Stimulated activated naive CD8-positive, alpha-beta T cell treated with anti-CD3 and anti-CD28 coated beads, Interleukin-15, Interleukin-2, amounts not matched to agents 100 ng/mL and 50 ng/mL, for 24 hours (primary cell): Measurements from ENCODE around the gene ARMC9.
"Not testable (repeated sequence)": the region's sequence is repeated elsewhere in the genome, so short reads cannot be mapped to it uniquely, and the experiment has no call there.

ENCODE experiments used
- H3K27ac Mint-ChIP-seq: one replicate; pipeline ENCODE4 v1.8.0; 2021; ENCODE audit warnings: mild to moderate bottlenecking, mixed read lengths
- H3K27me3 Mint-ChIP-seq: one replicate; pipeline ENCODE4 v1.8.0; 2021; ENCODE audit warnings: mixed read lengths
- H3K36me3 Mint-ChIP-seq: one replicate; pipeline ENCODE4 v1.8.0; 2021; ENCODE audit warnings: low read depth, mixed read lengths
- H3K4me1 Mint-ChIP-seq: one replicate; pipeline ENCODE4 v1.8.0; 2021; ENCODE audit warnings: low read depth, mixed read lengths
- H3K4me3 Mint-ChIP-seq: one replicate; pipeline ENCODE4 v1.8.0; 2021; ENCODE audit warnings: mild to moderate bottlenecking, mixed read lengths
- H3K9me3 Mint-ChIP-seq: one replicate; pipeline ENCODE4 v1.8.0; 2021; ENCODE audit warnings: mixed read lengths

ARMC9 gene

DNA sequence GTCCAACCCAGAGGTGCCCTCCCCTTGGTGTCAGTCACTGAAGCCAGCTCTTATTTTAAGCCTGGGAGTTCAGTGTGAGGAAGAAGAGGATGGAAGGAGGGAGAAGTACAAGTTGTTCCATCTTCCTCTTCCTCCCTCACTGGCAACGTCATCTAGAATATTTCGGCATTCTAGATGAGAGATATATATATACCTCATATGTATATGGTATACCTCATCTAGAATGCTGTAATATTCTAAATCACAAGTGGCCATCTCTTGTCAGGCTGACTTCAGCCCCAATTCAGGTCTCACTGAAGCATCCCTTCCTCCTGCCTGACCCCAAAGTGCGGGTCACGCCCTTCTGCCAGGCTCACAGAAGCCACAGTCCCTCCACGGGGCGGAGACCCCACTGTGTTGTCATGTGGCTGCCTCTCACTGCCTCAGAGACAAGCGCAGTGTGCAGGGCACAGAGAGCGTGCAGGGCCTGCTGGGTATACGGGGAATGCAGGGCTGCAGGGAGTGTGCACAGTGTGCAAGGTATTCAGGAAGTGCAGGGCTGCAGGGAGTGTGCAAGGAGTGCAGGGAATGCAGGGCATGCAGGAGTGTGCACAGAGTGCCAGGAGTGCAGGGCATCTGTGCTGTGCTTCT is 164.2 kb downstream of the ARMC9 start:
- no peaks in the 10 kb centered on the region for H3K9me3 Mint-ChIP-seq
- H3K4me3 Mint-ChIP-seq, result no peak overlapping the region
- no peaks in the 10 kb centered on the region for H3K36me3 Mint-ChIP-seq
- peaks cover 18% of the 10 kb centered on the region for H3K4me1 Mint-ChIP-seq
- H3K27ac Mint-ChIP-seq, result peak overlapping the region; percentile 4
- H3K27me3 Mint-ChIP-seq, result no peaks in the 10 kb centered on the region

DNA sequence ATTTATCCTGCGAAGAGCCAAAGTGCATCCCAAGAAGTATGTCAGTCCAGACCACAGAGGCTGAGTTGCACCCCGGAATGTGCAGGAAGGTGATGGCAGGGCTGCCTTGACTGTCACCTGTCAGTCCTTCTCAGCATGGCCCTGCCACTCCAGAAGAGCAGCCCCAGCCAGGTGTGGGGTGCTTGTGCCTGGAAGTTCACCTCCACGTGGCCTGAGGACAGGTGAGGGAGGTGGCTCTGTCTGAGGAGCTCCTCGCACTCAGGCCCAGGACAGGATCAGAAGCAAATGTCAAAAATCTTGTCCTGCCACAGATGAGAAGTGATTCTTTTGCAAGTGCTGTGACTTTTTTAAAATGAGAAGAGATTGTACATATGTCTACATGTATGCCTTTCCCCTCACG is 165.6 kb downstream of the ARMC9 start:
- no peaks in the 10 kb centered on the region for H3K27me3 Mint-ChIP-seq
- no peaks in the 10 kb centered on the region for H3K9me3 Mint-ChIP-seq
- H3K36me3 Mint-ChIP-seq, result no peaks in the 10 kb centered on the region
- peaks cover 18% of the 10 kb centered on the region for H3K4me1 Mint-ChIP-seq
- no peak overlapping the region for H3K4me3 Mint-ChIP-seq
- no peak overlapping the region for H3K27ac Mint-ChIP-seq

DNA sequence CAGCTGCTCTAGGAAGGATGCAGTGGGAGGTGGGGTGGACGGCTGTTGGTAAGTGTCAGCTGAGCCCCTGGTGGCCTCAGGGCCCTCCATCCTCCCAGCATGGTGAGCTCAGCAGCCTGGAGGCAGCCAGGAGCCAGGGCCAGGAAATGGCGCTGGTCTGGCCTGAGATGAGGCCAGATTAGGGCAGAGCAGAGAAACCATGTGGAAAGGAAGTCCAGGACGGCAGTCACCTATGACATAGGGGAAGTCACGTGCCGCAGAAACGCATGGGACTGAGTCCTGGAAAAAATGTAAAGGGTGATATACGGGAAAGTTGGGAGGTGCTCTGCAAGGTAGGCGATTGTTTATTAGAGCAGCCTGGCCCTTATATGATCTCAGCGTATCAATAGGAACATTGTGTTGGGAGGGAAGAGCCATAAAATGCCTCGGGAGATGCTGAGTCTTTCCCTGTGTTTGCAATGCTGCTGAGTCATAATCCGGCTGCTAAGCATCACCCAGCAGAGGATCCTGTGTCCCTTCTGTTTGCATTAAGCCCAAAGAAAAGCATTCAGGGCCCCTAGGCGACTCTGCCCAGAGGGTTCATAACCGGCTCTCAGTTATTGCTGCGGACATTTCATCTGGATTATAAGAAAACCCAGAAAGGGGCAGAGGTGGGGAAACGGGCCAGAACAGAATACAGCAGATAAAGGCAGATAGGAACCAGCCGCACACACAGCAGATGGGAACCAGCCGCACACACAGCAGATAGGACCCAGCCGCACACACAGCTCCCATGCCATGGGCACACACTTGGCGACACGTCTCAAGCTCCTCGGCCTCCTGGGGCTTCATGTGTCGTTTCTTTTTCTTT is 166.8 kb downstream of the ARMC9 start:
- no peaks in the 10 kb centered on the region for H3K9me3 Mint-ChIP-seq
- H3K4me1 Mint-ChIP-seq, result peaks cover 18% of the 10 kb centered on the region
- no peak overlapping the region for H3K4me3 Mint-ChIP-seq
- H3K36me3 Mint-ChIP-seq, result no peaks in the 10 kb centered on the region
- no peaks in the 10 kb centered on the region for H3K27me3 Mint-ChIP-seq
- H3K27ac Mint-ChIP-seq, result no peak overlapping the region

DNA sequence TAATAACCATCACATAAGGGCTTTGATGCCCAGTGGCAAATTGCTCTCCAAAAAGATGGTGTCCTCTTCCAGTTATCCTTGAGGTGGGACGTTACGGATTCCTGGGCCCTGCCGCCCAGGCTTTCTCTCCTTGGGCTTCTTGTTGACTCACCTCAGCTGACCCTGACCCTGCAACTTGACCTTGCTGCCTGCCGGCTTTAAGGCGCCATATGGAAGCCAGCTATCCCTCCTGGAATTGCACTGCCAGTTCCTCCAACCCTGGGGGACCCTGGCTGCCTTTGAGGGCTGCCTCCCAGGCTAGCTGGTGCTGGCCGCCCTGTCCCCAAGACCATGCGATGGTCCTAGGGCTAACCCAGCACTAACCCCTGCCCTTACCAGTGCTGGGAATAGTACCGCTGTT is 168.7 kb downstream of the ARMC9 start:
- peaks cover 12% of the 10 kb centered on the region for H3K4me1 Mint-ChIP-seq
- no peaks in the 10 kb centered on the region for H3K27me3 Mint-ChIP-seq
- H3K4me3 Mint-ChIP-seq, result no peak overlapping the region
- no peaks in the 10 kb centered on the region for H3K36me3 Mint-ChIP-seq
- no peak overlapping the region for H3K27ac Mint-ChIP-seq
- H3K9me3 Mint-ChIP-seq, result no peaks in the 10 kb centered on the region

DNA sequence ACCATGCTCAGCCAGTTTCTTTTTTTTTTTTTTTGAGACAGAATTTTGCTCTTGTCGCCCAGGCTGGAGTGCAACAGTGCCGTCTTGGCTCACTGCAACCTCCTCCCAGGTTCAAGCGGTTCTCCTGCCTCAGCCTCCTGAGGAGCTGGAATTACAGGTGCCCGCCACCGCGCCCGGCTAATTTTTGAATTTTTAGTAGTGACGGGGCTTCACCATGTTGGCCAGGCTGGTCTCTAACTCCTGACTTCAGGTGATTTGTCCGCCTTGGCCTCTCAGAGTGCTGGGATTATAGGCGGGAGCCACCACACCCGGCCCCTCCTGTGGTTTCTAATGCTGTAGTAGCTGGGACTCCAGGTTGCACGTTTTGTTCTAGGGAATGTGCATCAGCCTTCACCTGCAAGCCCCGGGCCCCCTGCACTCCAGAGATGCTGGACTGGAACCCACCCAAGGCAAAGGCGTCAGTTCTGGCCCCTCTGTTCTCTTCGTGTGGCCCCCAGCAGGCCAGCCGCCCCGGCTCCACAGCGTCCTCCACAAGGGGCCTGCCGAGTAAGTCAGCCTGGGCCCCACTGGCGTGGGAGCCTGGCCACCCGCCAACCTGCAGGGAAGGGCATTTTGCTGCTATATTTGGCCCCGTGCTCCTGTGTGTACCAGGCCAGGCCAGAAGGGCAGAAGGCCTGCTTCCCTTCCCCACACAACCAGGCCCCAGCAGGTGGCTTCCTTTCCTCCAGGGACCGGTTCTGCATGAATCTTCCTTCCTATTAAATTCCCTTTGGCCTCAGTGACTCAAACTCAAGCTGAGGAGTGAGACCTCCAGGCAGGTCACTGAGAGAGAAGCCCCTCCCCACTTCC is 171.4 kb downstream of the ARMC9 start:
- H3K27ac Mint-ChIP-seq, result no peak overlapping the region
- no peaks in the 10 kb centered on the region for H3K36me3 Mint-ChIP-seq
- no peak overlapping the region for H3K4me3 Mint-ChIP-seq
- H3K27me3 Mint-ChIP-seq, result no peaks in the 10 kb centered on the region
- H3K9me3 Mint-ChIP-seq, result no peaks in the 10 kb centered on the region
- no peaks in the 10 kb centered on the region for H3K4me1 Mint-ChIP-seq

DNA sequence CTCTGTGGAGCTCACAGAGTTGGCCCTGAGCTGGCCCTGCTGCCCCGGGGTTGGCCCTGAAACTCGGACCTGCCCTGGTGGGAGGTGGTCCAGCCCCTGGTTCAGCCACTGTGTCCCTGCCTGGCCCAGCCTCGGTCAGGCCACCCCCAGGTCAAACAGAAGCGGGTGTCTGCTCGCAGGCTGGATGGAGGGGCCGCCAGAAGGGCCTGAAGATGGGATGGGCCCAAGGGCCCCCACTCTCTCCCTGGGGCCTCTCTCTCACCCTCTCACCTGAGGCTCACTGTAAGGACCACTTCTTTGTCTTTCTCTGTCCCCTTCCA is 172.0 kb downstream of the ARMC9 start:
- Mint-ChIP-seq H3K36me3 (no peaks in the 10 kb centered on the region), H3K27me3 (no peaks in the 10 kb centered on the region), H3K27ac (no peak overlapping the region), H3K9me3 (no peaks in the 10 kb centered on the region), H3K4me3 (no peak overlapping the region), H3K4me1 (no peaks in the 10 kb centered on the region)

DNA sequence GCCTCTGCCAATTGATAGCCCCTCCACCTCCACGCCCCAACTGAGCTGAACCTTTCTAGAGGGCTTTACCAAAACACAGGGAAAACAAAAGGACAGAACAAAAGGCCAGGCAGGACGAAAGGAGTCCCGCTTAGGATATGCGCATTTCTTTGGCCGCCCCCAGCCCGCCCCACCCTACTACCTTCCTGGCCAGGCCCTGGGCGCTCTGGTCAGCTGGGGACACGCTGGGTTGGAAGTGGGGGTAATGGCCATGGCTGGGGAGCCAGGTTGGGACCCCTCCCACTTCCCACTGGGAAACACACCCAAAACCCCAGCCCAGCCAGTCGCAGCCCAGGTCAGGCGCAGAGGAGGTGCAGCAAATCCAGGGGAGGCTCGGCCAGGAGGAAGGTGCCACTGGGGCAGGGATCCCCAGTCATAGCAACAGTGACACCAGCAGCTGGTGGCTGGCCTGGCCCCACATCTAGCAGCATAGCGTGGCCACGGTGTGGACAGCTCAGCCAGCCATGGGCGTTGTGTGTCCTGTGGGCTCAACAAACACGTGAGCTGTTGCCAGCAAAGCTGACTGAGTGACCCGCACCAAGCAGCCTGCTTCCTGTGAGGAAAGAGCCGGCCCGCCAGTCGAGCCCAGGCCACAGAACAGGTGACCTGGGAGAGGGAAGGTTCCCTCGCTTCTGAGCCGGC is 172.5 kb downstream of the ARMC9 start:
- Mint-ChIP-seq H3K4me3 (no peak overlapping the region), H3K27me3 (no peaks in the 10 kb centered on the region), H3K36me3 (no peaks in the 10 kb centered on the region), H3K9me3 (no peaks in the 10 kb centered on the region), H3K27ac (no peak overlapping the region), H3K4me1 (no peaks in the 10 kb centered on the region)

DNA sequence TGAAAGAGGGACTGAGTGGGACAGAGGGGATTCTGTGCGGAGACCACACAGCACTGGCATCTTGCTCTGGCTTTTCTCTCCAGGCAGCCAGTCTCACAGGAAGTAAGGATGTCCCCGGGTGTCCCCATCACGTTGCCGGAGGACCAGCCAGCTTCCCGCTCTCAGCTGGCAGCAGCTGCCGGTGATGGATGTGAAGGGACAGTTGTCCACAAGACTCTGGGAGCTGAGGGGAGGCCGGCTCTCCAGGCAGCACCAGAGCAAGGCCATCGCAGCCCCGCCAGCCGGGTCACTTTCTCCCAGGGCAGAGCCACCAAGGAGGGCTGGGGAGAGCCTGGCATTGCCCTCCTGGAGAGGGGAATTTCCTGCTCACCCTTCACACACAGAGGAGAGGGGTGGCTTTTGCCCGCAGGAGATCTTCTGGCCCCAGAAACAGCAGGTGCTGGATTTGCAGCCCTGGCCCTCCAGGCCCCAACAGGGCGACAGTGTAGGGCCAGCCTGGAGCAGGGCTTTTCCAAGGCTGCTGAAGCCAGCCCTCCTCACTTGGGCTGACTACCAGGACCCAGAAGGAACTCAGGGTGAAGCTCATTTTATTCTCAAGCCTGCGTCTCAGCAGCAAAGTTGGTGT is 173.1 kb downstream of the ARMC9 start:
- Mint-ChIP-seq H3K9me3 (no peaks in the 10 kb centered on the region), H3K4me1 (no peaks in the 10 kb centered on the region), H3K4me3 (no peak overlapping the region), H3K27me3 (no peaks in the 10 kb centered on the region), H3K27ac (no peak overlapping the region), H3K36me3 (no peaks in the 10 kb centered on the region)

DNA sequence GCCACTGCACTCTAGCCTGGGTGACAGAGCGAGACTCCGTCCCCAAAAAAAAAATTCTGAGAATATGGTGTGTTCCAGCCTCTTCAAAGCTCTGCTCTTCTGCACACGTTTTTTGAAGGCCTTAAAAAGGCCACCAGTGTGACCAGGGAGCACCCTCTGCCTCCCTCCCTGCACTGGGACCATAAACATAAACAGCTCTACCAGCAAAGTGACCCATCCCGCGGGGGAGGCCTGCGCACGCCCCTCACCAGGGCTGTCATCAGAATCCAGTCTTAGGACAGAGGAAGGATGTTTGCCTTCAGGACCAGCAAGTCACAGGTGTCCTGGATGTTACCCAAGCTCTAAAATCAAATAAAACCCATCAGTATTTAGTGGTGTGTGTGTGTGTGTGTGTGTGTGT is 173.9 kb downstream of the ARMC9 start:
- H3K4me3 Mint-ChIP-seq, result no peak overlapping the region
- no peaks in the 10 kb centered on the region for H3K9me3 Mint-ChIP-seq
- H3K27ac Mint-ChIP-seq, result no peak overlapping the region
- no peaks in the 10 kb centered on the region for H3K4me1 Mint-ChIP-seq
- no peaks in the 10 kb centered on the region for H3K36me3 Mint-ChIP-seq
- H3K27me3 Mint-ChIP-seq, result no peaks in the 10 kb centered on the region

DNA sequence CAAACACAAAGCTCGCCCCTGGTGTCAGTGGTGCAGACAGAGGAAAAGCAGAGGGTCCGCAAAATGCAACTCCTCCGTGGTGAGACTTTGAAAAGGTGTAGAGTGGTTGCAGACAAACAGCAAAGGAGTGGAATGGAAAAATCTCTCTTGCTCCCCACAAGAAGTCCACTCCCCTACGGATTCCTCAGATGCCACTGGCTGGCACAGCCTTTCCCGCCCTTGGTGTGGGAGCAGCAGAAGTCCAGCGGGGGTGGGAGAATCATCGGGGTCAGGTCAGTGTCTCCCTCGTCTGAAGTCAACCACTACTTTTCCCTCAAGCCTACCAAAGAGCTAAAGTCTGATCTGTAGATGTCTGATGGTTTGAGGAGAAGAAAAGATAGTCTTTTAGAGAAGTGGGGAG is 174.8 kb downstream of the ARMC9 start:
- H3K36me3 Mint-ChIP-seq, result no peaks in the 10 kb centered on the region
- no peaks in the 10 kb centered on the region for H3K27me3 Mint-ChIP-seq
- no peaks in the 10 kb centered on the region for H3K9me3 Mint-ChIP-seq
- no peak overlapping the region for H3K27ac Mint-ChIP-seq
- no peaks in the 10 kb centered on the region for H3K4me1 Mint-ChIP-seq
- H3K4me3 Mint-ChIP-seq, result no peak overlapping the region

DNA sequence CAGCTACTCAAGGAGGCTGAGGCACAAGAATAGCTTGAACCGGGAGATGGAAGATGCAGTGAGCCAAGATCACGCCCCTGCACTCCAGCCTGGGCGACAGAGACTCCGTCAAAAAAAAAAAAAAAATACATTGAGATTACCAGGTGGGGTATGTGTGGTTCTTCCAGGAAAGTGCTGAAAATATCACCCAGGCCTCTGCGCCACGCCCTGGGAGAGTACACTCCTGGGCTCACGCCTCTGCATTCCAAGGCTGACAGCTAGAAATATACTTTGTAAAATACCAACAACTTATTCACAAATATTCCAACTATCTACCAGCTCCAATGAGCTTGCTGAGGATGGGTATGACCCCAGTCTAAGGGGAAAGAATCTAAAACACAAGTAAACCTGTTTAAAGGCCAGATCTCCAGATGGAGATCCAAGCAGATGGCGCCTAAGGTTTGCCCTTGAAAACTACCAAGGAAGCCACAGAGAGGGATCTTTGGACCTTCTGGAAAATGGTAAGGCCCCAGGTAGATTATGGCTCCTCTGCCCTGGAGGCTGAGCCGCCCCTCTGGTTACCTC is 175.4 kb downstream of the ARMC9 start:
- Mint-ChIP-seq H3K27me3 (no peaks in the 10 kb centered on the region), H3K4me3 (no peak overlapping the region), H3K4me1 (no peaks in the 10 kb centered on the region), H3K27ac (no peak overlapping the region), H3K36me3 (no peaks in the 10 kb centered on the region), H3K9me3 (no peaks in the 10 kb centered on the region)

DNA sequence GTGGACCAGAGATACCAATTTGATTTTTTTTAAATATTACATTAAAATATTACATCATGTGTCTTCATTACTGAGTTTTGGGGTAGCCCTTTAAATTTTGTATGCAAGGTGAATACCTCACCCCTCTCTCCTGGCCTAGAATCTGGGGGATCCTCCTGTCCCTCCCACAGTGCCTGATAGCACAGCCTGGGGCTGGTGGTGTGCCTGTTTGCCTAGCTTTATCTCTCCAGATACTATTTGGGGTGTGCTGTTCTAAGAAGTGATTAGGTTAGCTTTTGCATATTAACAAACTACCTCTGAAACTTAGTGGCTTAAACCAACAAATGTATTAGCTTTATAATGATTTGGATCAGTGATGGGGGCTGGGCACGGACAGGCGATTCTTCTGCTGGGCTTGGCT is 176.3 kb downstream of the ARMC9 start:
- no peaks in the 10 kb centered on the region for H3K36me3 Mint-ChIP-seq
- no peaks in the 10 kb centered on the region for H3K27me3 Mint-ChIP-seq
- H3K27ac Mint-ChIP-seq, result no peak overlapping the region
- H3K4me1 Mint-ChIP-seq, result no peaks in the 10 kb centered on the region
- no peaks in the 10 kb centered on the region for H3K9me3 Mint-ChIP-seq
- H3K4me3 Mint-ChIP-seq, result no peak overlapping the region

DNA sequence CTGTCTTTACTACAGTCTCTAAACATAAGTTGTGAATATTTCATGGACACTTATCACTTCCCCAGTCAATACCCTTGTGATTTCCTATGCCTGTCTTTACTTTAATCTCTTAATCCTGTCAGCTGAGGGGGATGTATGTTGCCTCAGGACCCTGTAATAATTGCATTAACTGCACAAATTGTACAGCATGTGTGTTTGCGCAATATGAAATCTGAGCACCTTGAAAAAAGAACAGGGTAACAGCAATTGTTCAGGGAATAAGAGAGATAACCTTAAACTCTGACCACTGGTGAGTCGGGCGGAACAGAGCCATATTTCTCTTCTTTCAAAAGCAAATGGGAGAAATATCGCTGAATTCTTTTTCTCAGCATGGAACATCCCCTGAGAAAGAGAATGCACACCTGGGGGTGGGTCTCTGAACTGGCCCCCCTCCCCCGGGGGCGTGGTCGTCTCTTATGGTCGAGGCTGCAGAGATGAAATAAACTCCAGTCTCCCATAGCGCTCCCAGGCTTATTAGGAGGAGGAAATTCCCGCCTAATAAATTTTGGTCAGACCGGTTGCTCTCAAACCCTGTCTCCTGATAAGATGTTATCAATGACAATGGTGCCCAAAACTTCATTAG is 177.7 kb downstream of the ARMC9 start:
- not testable (repeated sequence) for H3K4me3 Mint-ChIP-seq, H3K9me3 Mint-ChIP-seq, H3K4me1 Mint-ChIP-seq, H3K27ac Mint-ChIP-seq, H3K36me3 Mint-ChIP-seq, H3K27me3 Mint-ChIP-seq

DNA sequence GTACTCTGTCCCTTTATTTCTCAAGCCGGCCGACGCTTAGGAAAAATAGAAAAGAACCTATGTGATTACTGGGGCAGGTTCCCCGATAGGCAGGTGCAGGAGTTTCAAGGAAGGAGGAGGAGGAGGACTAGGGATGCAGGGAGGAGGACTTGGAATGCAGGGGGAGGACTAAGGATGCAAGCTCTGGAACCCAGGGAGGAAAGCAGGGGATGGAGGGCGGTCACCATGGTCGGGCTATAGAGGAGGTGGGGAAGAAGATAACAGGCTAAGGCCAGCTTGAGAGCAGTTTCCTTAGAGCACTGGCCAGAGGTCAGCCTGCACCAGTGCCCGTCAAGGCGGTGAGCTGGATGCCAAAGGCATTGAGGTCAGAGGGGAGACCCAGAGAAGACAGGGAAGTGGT is 178.4 kb downstream of the ARMC9 start:
- Mint-ChIP-seq H3K4me3 (no peak overlapping the region), H3K9me3 (no peaks in the 10 kb centered on the region), H3K4me1 (no peaks in the 10 kb centered on the region), H3K27me3 (no peaks in the 10 kb centered on the region), H3K27ac (no peak overlapping the region), H3K36me3 (no peaks in the 10 kb centered on the region)
